GM12873 (cell line): ENCODE measurements around the gene SYK.

Source experiments
- TF ChIP-seq, protein P1 (sequence below): IDR thresholded peaks from 2 replicates; pipeline ENCODE4 v1.5.1; 2012; ENCODE audit warnings: low read depth, mild to moderate bottlenecking, moderate library complexity, low read length, control low read depth; ENCODE audit not compliant: insufficient read depth; ENCODE audit errors: missing control alignments

SYK gene

DNA sequence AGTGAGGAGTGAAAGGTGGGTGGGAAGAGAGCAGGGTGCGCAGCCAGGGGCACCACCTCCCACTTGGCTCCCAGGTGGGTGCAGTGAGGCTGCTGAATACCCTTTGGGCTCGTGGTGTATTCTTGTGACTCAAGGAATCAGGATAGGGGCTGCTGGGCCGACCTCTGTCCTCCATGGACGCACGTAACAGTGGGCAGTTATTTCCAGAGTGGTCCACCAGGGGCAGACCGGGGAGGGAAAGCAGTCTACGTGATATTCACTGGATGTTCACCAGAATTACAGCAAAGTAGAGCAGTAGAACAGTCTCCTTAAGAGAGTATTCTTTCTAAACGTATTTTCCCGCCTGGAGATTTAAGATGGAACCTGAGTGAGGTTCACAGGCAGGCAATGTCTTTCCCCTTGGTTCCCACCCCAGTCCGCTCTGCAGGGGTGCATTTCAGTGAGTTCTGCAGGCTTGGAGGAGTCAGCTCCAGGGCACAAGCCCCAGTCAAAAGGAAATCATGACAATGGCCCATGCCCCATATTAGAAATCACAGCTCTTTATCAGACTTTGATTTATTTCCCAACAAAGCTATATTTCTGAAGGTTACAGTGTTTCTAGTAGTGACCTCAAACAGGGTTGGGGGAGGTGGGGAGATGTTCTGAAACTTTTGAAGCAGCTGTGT is 88.7 kb downstream of the SYK start:
- TF ChIP-seq, protein P1, sequence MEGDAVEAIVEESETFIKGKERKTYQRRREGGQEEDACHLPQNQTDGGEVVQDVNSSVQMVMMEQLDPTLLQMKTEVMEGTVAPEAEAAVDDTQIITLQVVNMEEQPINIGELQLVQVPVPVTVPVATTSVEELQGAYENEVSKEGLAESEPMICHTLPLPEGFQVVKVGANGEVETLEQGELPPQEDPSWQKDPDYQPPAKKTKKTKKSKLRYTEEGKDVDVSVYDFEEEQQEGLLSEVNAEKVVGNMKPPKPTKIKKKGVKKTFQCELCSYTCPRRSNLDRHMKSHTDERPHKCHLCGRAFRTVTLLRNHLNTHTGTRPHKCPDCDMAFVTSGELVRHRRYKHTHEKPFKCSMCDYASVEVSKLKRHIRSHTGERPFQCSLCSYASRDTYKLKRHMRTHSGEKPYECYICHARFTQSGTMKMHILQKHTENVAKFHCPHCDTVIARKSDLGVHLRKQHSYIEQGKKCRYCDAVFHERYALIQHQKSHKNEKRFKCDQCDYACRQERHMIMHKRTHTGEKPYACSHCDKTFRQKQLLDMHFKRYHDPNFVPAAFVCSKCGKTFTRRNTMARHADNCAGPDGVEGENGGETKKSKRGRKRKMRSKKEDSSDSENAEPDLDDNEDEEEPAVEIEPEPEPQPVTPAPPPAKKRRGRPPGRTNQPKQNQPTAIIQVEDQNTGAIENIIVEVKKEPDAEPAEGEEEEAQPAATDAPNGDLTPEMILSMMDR = no peak

DNA sequence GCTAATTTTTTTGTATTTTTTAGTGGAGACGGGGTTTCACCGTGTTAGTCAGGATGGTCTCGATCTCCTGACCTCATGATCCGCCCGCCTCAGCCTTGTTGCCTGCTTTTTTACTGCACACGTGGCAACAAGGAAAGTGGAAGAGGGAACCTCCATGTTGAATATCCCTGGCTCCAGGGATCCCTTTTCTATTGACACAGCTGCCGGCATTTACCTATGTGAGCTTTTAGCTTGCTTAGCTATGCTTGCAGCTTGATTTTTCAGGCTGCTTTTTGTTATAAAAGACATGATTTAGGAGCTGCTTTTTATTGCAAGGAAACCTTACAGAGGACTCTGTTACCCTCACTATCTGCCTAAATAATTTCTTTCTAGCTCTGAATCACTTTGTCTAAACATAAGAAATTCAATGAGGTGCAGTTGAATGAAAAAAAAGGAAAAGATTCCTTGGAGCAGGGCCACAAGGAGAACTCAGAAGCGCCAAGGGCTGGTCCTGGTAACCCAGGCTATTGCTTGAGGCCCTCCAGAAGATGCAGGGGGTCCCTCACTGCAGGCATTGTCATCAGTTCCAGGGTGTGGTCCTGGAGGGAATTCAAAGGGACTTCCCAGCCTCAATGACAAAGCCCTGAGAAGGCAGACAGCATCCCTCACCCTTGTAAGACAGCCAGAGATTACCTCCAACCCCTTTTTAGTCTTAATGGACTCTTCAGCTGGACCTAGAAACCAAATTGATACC is 89.9 kb downstream of the SYK start:
- TF ChIP-seq, protein P1 = no peak

DNA sequence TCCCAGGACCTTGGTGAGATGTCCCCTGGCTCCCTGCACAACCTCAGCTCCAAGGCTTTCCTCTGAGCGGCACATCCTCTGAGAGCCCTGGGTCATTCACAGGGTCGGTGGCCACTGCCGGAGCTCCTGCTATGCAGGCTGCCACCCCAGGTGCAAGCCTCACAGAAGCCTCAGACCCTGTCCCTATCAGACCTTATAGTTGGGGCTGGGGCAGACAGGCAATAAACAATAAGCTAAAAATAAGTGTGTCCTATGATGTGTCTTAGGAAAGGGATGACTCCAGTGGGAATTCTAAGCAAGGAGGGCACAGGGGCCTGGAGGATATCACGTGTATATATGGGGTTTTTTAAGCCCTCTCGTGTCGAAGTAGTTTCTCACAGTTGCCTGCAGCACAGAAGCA is 91.3 kb downstream of the SYK start:
- TF ChIP-seq, protein P1 = no peak

DNA sequence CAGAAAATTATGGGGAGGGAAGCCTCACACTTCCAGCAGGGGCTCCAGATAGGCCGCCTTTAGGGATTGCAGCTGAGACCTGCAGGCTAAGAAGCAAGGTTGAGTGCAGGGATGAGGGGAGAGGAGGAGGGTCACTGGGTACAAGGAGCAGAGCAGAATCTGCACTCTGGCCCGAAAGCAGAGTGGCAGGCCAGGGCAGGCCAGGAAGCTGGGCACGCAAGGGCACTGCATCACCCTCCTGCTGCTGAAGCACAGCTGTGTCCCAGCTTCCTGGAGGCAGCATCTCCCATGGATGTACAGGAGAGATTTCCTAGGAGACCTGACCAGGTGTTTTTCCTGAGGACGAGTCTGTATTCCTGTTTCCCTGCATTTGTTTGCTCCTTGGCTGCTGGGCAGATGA is 92.1 kb downstream of the SYK start:
- TF ChIP-seq, protein P1 = no peak

DNA sequence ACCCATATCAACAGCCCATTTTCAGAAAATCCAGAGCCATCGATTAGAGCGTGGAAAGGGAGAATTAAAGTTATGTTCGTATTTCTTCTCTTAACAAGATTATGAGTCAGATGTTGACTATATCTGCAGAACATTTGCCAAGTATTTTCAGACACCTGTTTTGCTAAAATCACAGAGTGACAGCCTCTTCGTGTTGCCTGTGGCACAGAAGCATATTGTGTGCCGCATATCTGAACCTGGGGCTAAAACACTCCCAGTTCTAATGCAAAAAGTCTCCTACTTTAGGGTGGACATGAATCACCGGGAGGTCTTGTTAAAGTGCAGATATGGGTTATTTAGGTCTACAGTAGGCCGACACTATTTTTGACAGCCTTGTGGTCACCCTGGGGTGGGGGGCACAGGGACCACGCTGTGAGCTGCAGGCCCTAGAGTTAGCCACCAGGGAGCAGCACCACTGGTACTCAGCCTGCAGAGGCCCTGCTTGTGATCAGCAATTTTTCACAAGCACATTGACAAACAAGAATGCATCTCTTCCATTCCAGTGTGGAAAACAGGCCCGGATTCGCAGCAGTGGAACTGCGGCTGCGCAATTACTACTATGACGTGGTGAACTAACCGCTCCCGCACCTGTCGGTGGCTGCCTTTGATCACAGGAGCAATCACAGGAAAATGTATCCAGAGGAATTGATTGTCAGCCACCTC is 93.5 kb downstream of the SYK start:
- TF ChIP-seq, protein P1 = peak; percentile 72

DNA sequence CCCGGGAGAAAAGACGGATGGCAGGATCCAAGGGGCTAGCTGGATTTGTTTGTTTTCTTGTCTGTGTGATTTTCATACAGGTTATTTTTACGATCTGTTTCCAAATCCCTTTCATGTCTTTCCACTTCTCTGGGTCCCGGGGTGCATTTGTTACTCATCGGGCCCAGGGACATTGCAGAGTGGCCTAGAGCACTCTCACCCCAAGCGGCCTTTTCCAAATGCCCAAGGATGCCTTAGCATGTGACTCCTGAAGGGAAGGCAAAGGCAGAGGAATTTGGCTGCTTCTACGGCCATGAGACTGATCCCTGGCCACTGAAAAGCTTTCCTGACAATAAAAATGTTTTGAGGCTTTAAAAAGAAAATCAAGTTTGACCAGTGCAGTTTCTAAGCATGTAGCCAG is 94.2 kb downstream of the SYK start:
- TF ChIP-seq, protein P1 = no peak

DNA sequence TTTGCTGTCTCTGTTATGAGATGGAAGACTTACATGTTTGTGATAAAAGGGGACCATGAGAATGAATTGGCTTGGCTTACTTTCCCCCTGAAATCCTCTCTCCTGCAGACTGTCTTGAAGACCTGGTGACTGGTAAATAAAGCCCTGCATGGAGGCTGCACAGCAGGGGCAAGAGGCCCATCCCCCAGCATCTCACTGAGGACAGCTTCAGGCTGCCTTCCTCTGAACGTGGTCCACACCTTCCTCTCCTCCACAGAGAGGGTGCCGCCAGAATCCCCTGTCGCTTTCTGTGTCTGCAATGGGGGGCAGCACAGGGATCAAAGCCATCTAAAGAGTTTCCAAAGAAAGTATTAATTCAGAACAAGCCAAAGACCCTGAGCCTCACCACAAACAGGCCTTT is 94.6 kb downstream of the SYK start:
- TF ChIP-seq, protein P1 = no peak
